ENCODE results near the gene ZNF697. TPM values are rescaled to one million over a fixed set of nuclear protein-coding genes. Genes with fewer than 3 reads are reported as not detected.
A peak's percentile ranks its signal among the peaks of the same experiment; 100 is the strongest.

The ZNF697 gene
- total and polyA plus RNA-seq, 2 of the 4 experiments (the other 2 are of a cell fraction) = 6.2 to 10.2 TPM

DNA sequence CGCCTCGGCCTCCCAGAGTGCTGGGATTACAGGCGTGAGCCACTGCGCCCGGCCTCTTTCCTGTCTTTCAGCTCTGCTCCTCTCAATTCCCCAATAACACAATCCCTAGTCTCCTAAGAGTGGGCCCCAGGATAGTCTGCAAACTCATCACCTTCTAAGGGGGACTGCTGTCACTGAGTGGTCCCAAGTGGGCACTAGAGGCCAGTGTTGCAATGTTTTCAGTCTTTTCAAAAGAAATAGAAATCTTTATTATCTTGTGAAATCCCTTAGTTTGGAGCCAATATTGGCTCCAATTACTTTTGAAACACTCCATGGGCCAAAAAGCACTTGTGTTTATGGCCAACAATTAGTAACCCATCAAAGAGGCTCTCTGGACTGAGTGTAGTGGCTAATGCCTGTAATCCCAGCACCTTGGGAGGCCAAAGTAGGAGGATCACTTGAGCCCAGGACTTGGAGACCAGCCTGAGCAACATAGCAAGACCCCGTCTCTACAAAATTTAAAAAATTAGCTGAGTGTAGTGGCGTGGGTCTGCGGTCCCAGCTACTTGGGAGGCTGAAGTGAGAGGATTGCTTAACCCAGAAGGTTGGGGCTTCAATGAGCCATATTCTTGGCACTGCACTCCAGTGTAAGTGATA is 28.6 kb upstream of the ZNF697 start:
- dilution Hi-C loops (cut with HindIII; ENCODE audit: low sequenced_read_pairs, unreplicated experiment) (no loop called here), intact Hi-C loops (cut with micrococcal nuclease) (no loop called here), in situ Hi-C loops (cut with MboI; ENCODE audit: low sequenced_read_pairs) (no loop called here)
- H2BK120ac ChIP-seq (ENCODE audit: low read depth, low read length) = no peak overlapping the region
- H3K9me3 ChIP-seq (ENCODE audit: control insufficient read depth, insufficient read depth, low read length) = no peaks in the 10 kb centered on the region
- no CpG with 5 or more reads among the region's 8 CpGs for WGBS, 2 experiments (ENCODE audit: extremely low coverage in 2 of 2, insufficient read length in 1 of 2)
- no TSS peak for BruUV-seq (replicated peaks)
- DNase-seq (no peak), ATAC-seq (ENCODE audit: low read depth) (no peak)
- H2AFZ ChIP-seq (replicated peaks; ENCODE audit: low read length, poor library complexity) = no peak overlapping the region
- H3K79me1 ChIP-seq (ENCODE audit: low read depth in 1 of 2, low read length in 2 of 2) = no peaks in the 10 kb centered on the region
- H2AK9ac ChIP-seq (replicated peaks; ENCODE audit: low read depth, low read length, poor library complexity) = no peak overlapping the region
- H3K9ac ChIP-seq (ENCODE audit: low read depth, low read length) = no peak overlapping the region
- no peaks in the 10 kb centered on the region for H3K4me1 ChIP-seq (ENCODE audit: control insufficient read depth, insufficient read depth, low read length)
- H4K5ac ChIP-seq (ENCODE audit: low read depth, low read length) = no peak overlapping the region
- no peak overlapping the region for H2AK5ac ChIP-seq (ENCODE audit: low read depth, low read length)
- H3K27ac ChIP-seq (ENCODE audit: insufficient read depth, low read length) = no peak overlapping the region
- peaks cover 9% of the 10 kb centered on the region for H3K27me3 ChIP-seq (ENCODE audit: control insufficient read depth, insufficient read depth, low read length)
- no peak overlapping the region for H2BK15ac ChIP-seq (ENCODE audit: low read depth, low read length)
- no peak overlapping the region for H3K4me2 ChIP-seq (ENCODE audit: low read depth, low read length)
- no peak overlapping the region for H3K14ac ChIP-seq (replicated peaks; ENCODE audit: low read depth, low read length)
- H4K20me1 ChIP-seq (ENCODE audit: insufficient read depth, low read length) = no peaks in the 10 kb centered on the region
- TF ChIP-seq CHD1 (IDR thresholded peaks at IDR 0.05; ENCODE audit: low read depth, low read length) (no peak), POLR2A (IDR thresholded peaks at IDR 0.05; ENCODE audit: low read depth, low read length) (no peak), MAFK (IDR thresholded peaks at IDR 0.05; ENCODE audit: low read depth, low read length) (no peak), SMC3 (IDR thresholded peaks at IDR 0.05; ENCODE audit: low read depth, low read length) (no peak), FOS (IDR thresholded peaks at IDR 0.05; ENCODE audit: low read depth, low read length) (no peak), MAZ (IDR thresholded peaks at IDR 0.05; ENCODE audit: borderline replicate concordance, low read depth, low read length) (no peak)
- TF ChIP-seq, protein P1, sequence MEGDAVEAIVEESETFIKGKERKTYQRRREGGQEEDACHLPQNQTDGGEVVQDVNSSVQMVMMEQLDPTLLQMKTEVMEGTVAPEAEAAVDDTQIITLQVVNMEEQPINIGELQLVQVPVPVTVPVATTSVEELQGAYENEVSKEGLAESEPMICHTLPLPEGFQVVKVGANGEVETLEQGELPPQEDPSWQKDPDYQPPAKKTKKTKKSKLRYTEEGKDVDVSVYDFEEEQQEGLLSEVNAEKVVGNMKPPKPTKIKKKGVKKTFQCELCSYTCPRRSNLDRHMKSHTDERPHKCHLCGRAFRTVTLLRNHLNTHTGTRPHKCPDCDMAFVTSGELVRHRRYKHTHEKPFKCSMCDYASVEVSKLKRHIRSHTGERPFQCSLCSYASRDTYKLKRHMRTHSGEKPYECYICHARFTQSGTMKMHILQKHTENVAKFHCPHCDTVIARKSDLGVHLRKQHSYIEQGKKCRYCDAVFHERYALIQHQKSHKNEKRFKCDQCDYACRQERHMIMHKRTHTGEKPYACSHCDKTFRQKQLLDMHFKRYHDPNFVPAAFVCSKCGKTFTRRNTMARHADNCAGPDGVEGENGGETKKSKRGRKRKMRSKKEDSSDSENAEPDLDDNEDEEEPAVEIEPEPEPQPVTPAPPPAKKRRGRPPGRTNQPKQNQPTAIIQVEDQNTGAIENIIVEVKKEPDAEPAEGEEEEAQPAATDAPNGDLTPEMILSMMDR (conservative IDR thresholded peaks at IDR 0.05; ENCODE audit: low read depth, low read length) = 0 out of 2 replicates have a peak, but pooled peaks have one; percentile 7
- TF ChIP-seq, protein P2, sequence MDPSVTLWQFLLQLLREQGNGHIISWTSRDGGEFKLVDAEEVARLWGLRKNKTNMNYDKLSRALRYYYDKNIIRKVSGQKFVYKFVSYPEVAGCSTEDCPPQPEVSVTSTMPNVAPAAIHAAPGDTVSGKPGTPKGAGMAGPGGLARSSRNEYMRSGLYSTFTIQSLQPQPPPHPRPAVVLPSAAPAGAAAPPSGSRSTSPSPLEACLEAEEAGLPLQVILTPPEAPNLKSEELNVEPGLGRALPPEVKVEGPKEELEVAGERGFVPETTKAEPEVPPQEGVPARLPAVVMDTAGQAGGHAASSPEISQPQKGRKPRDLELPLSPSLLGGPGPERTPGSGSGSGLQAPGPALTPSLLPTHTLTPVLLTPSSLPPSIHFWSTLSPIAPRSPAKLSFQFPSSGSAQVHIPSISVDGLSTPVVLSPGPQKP (IDR thresholded peaks at IDR 0.05; ENCODE audit: borderline replicate concordance, low read depth, low read length) = no peak
- TF ChIP-seq, protein P3, sequence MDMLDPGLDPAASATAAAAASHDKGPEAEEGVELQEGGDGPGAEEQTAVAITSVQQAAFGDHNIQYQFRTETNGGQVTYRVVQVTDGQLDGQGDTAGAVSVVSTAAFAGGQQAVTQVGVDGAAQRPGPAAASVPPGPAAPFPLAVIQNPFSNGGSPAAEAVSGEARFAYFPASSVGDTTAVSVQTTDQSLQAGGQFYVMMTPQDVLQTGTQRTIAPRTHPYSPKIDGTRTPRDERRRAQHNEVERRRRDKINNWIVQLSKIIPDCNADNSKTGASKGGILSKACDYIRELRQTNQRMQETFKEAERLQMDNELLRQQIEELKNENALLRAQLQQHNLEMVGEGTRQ (IDR thresholded peaks at IDR 0.05; ENCODE audit: low read depth, low read length) = no peak
- no peak overlapping the region for H3K4ac ChIP-seq (ENCODE audit: low read depth, low read length)
- no peaks in the 10 kb centered on the region for H3K36me3 ChIP-seq (ENCODE audit: control insufficient read depth, insufficient read depth, low read length)
- no peak overlapping the region for H4K91ac ChIP-seq (ENCODE audit: insufficient read depth, low read depth, low read length)
- ChIA-PET CTCF (interaction anchor here (1.2 kb wide), 1 partner anchor 57 kb away, joined by 3 read pairs; no protein-coding TSS in a partner anchor), POLR2A (ENCODE audit: unreplicated experiment) (no interaction called here)
- H3K56ac ChIP-seq (ENCODE audit: extremely low read depth, insufficient read depth, low read length) = no peak overlapping the region
- no peak overlapping the region for H2BK20ac ChIP-seq (ENCODE audit: low read depth, low read length)
- no peak overlapping the region for H3K18ac ChIP-seq (ENCODE audit: low read depth, low read length)
- H3K23ac ChIP-seq (ENCODE audit: low read depth, low read length) = no peak overlapping the region
- no peak overlapping the region for H4K8ac ChIP-seq (ENCODE audit: low read depth in 2 of 2, low read length in 2 of 2)
- H3K4me3 ChIP-seq (ENCODE audit: insufficient read depth, low read depth, low read length) = no peak overlapping the region
- no peak overlapping the region for H2BK5ac ChIP-seq (ENCODE audit: low read depth, low read length, poor library complexity, severe bottlenecking)
- no peaks in the 10 kb centered on the region for H3K9me1 ChIP-seq (ENCODE audit: insufficient read depth, low read length)

Measured in IMR-90 (cell line).